NCI-H2081 (cell line): Measurements from ENCODE around the gene ARID3B.
"Not testable (repeated sequence)": the region's sequence is repeated elsewhere in the genome, so short reads cannot be mapped to it uniquely, and the experiment has no call there.

Experiments used
- DNase-seq, 2 experiments: peaks; one replicate each; lab custom pipeline; 2025; lab: John Stamatoyannopoulos, UW

Gene ARID3B, protein sequence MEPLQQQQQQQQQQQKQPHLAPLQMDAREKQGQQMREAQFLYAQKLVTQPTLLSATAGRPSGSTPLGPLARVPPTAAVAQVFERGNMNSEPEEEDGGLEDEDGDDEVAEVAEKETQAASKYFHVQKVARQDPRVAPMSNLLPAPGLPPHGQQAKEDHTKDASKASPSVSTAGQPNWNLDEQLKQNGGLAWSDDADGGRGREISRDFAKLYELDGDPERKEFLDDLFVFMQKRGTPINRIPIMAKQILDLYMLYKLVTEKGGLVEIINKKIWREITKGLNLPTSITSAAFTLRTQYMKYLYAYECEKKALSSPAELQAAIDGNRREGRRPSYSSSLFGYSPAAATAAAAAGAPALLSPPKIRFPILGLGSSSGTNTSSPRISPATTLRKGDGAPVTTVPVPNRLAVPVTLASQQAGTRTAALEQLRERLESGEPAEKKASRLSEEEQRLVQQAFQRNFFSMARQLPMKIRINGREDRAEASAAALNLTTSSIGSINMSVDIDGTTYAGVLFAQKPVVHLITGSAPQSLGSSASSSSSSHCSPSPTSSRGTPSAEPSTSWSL

DNA sequence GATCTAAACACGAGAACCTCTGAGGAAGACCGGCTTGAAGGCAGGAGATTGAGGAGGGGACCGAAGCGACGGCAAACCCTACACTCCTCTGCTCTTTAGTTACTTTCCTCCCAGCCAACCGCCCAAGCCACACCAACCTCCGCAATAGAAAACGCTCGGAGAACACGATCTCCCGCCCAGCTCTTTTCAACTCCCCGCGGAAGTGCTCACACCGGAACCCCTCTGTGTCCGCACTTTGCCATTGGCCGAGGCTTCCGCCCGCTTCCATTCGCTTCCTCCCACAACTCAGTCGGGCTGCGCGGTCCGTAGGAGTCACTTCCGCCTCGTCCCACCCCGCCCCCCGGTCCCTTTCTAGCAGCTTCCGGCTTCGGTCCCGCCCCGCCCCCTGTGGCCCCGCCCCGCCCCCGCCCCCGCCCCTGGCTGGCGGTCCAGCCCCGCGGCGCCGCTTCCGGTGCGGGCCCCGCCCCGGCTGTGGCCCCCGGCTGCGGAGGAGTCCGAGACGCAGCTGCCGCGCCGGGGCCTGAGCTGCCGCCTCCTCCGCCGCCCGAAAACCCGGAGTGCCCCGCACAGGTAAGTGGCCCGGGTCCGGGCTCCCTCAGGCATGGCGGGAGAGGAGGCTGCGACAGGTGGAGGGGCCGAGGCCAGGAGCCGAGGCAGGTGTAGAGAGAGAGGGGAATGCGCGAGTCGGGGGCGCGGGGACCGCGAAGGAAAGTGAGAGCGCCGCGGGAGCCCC lies at the start of gene ARID3B:
Gene ARID3B (plus strand): TSS at position 460 of the 733 bp plus-strand sequence. CDS start 2,717 bp downstream, outside the sequence.
- DNase-seq = peak; percentile 98

DNA sequence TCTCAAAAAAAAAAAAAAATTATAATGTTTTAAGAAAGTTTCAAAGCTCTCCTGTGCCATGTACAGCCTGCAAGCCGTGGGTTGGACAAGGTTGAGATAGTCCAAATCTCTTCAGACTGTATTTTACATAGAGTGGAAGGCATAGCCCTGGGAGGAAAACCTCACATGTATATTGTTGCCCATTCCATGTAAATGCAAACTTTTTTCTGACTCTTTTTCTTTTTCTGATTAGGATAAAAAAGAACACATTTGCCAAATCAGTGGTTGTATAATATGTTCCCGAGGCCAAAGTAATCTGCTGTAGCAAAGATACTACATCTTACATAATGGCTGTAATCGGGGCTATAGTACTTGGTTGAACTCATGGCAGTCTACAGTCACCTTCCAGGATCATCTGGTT lies 44.4 kb upstream of the ARID3B start:
- no peak for DNase-seq

DNA sequence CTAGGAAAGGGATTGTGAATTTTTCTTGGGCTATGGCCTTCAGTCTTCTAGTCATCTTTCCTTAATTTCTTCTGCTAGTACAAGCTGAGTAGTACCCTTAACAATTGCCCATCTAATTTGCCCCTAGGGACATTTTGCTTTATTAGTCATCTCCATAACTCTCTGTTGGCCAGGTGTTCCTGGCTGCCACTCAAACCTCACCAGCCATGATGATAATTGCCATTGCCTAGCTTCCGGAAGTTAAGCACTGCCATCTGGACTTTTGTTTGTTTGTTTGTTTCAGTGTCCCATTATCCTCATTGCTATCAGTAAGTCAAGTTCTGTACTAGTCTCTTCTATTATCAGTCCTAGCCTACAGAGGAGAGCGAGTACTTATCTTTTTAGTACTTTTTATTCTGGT lies 43.4 kb upstream of the ARID3B start:
- DNase-seq = peak; percentile 86 to 97

DNA sequence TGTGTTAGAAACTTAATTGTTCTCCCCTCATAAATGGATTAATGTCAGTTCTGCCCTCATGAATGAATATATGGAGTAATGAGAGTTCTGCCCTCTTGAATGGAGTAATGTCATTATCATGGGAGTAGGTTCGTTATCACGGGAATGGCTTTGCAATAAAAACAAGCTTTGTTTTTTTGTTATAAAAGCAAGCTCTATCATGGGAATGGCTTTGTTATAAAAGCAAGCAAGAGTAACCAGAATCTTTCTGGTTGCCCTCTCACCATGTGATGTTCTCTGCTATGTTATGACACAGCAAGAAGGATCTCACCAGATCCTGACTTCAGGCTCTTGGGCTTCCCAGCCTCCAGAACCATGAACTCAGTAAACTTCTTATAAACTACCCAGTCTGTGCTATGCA lies 41.7 kb upstream of the ARID3B start:
- no peak for DNase-seq

DNA sequence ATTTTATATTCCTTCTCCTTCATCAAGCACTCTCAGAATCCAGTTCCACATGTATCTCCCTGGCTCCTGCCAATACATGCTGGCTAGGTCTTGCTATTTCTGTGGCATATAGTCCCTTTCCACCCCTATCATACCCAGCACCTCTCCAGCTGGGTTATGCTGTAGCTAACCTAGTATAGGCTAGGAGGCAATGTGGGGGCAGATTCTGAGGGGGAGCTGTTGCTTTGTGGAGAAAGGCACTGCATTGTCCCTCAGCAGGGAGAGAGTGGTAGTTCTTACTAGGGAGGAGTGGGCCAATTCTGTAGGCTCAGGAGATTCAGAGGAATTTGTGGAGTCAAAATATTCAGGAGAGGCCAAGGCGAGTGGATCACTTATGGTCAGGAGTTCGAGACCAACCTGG lies 40.6 kb upstream of the ARID3B start:
- no peak for DNase-seq

DNA sequence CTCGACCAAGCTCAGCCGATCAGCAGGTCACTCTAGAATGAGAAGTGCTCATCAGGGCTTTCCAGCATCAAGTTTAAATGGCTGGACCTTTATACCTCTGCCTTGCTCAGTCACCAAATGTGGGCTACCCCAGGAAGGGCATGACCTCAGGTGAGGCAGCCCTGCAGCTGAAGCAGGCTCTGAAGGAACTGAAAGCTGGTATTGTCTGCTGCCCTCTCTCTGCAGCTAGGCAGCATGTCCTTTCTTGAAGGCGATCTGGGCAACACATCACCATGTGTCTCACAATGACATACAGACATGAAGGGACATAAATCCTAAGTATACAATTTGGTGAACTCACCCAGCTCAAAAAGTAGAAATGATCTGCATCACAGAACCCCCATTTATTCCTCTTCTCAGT lies 38.7 kb upstream of the ARID3B start:
- DNase-seq = no peak

DNA sequence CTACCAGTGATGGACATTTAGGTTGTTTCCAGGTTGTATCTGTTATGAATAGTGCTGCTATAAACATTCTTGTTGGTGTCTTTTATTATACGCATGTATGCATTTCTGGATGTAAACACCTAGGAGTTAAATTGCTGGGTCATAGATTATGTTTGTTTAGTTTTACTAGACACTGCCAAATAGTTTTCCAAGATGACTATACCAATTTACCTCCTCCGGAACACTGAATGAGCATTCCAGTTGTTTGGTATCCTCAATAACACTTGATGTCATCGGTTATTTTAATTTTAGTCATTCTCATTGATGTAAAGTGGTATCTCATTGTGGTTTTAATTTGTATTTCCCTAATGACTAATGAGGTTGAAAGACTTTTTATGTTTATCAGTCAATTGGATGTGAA lies 36.6 kb upstream of the ARID3B start:
- DNase-seq = no peak

DNA sequence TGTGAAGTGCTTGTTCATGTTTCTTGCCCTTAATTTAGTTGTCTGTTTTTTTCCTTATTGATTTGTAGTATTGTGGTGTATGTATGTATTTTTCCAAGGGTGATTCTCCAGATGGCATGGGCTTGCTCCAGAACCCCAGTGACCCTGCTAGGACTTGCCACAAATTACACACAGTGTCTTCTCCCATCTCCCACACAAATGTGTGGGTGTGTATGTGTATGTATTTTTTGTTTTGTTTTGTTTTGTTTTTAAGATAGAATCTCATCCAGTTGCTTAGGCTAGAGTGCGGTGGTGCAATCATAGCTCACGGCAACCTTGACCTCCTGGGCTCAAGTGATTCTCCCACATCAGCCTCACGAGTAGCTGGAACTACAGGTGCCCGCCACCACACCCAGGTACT lies 36.2 kb upstream of the ARID3B start:
- no peak for DNase-seq

DNA sequence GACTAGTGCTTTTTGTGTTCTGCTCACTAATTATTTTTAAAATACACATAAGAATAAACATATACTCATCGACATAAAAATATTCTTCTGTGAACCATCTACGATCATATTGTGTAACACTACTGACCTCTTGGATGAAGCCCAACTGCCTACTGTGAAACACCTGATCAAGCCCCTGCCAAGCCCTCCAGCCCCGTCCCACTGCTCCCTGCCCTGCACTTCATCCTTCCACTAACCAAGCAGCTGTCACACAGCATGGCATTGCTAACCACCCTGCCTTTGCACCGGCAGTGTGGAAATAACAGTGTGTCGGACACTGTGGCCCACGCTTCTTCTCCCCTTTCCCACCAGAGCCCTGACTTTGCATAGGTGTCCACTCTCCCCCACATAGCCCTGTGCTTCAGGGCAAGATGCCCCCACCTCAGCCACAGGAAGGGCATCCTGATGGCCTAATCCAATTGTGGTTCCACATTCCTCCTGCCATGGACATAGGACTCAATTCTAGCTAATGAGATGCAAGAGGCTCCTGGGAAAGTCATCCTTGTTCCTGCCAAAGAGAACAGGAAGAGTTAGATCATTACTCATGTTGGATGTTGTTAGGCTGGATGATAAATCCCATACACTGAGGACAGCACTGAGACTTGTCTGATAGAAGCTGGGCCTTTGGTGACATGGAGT lies 35.0 kb upstream of the ARID3B start:
- peak in 1 of 2 experiments; percentile 26 for DNase-seq

DNA sequence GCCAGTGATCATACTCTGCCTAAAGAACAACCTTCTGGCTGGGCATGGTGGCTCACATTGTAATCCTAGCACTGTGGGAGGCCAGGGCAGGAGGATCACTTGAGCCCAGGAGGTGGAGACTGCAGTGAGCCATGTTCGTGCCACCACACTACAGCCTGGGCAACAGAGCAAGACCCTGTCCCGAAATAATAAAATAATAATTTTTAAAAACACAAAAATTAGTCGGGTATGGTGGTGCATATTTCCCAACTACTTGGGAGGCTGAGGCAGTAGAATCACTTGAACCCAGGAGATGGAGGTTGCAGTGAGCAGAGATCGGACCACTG lies 34.5 kb upstream of the ARID3B start:
- DNase-seq = no peak

DNA sequence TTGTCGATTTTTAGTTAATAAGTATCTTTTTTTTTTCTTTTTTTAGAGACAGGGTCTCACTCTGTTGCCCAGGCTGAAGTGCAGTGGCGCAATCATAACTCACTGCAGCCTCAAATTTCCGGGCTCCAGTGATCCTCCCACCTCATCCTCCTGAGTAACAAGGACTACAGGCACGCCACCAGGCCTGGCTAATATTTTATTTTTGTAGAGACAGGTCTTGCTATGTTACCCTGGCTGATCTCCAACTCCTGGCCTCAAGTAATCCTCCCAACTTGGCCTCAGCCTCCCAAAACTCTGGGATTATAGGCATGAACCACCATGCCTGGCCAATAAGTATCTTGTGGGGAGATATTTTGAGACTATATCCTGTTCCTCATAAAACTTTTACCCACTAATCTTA lies 29.4 kb upstream of the ARID3B start:
- no peak for DNase-seq

DNA sequence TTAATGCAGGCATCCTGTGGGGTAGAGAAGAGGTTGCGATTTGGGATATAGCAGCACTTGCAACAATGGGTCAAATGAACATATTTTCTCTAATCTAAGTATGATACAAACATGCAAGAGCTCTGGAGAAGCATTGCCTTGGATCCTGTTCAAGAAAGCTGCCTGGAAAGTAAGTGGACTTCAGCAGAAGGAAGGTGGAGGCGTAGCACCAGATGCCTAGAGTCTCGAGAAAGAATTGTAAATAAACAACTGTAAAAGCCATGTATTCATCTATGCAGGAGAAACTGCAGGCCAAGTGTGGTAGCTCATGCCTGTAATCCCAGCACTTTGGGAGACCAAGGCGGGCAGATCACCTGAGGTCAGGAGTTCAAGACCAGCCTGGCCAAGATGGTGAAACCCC lies 27.0 kb upstream of the ARID3B start:
- DNase-seq = not testable (repeated sequence)

DNA sequence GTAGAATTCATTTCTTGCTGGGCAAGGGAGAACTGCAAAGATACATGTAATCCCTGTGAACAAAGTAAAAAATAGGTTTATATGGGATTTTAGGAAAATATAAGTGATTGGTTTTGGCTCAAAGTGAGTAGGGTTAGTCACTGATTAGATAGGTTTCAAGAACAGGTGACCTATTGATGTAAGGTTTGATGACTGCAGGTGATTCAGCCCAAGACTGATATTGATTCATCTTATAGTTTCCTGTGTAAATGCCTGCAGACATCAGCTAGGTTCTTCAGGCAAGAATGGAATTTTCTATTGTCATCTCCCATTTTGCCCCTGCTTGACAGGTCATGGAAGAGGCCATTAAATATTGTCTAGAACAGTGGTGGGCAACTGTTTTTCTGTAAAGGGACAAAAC lies 23.9 kb upstream of the ARID3B start:
- DNase-seq = no peak

DNA sequence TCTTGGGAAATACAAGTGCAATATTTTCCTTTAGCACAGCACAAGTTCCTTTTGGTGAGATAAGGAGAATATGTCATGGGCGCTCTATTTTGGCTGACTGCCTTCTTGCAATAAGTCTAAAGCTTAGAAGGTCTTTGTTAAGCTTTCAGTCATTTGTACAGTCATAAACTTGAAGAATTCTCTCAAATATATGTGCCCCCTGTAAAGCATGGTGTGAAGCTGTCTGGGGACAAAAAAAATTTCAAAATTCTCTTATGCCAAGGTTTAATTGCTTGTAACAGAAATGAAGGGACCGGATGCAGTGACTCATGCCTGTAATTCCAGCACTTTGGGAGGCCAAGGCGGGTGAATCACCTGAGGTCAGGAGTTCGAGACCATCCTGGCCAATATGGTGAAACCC lies 21.7 kb upstream of the ARID3B start:
- no peak for DNase-seq

DNA sequence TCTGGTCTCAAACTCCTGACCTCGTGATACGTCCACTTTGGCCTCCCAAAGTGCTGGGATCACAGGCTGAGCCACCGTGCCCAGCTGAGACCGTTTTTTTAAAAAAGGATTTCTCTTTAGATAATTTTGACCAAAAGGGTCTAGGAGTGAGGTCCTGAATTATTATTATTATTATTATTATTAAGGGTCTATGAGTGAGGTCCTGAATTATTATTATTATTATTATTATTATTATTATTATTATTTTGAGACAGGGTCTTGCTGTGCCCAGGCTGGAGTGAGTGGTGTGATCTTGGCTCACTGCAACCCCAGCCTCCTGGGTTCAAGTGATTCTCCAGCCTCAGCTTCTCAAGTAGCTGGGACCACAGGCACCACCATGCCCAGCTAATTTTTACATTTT lies 20.6 kb upstream of the ARID3B start:
- DNase-seq = no peak

DNA sequence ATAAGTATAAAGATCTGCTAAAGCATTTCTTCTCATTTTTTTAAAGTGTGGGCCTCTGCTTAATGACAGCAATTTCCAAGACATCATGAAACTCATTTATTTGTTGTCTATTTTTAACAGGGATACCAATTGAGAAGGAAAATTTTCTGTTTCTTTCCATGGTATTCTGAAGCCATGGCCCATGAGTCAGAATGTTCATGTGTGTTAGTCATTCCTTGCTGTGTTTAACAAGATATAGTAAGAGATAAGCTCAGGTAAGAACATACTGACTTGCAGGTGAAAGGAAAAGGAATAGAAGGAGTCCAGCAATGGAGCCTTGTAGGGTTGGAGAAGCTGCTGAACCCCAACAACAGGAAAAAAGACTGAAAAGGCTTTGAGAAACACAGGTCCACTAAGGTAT lies 17.0 kb upstream of the ARID3B start:
- no peak for DNase-seq

DNA sequence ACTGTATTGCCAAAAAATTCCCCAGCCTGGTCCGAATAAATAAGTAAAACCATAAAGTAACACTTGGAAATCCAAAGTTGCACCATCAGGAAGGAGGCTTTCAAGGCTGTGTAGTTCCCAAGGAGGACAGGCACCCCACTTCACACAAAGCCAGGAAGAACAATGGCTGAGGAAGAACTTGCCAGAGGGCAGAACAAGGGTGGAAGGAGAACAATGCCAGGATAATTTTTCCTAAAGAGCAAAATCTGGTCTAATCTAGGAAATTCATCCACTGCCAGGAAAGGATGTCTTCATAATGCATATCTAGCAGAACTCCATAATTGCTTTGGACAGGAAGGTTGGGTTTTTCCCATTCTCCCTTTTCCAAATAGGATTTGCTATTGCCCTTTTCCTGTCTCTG lies 15.7 kb upstream of the ARID3B start:
- DNase-seq = no peak

DNA sequence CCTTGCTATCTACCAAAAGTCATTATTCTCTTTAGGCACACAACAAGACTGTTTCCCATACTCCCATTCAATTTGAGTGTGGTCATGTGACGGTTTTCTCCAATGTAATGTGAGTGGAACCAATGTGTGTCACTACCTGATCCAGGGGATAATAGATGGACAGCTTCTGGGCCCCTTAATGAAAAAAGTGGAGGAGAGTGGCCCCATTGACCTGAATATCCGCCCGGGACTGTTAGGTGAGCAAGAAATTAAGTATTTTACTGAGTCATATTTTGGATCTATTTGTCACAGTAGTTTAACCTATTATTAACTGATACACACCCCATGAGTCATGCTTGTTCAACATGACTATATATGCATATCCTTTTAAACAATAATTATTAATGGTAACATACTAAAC lies 15.1 kb upstream of the ARID3B start:
- no peak for DNase-seq

DNA sequence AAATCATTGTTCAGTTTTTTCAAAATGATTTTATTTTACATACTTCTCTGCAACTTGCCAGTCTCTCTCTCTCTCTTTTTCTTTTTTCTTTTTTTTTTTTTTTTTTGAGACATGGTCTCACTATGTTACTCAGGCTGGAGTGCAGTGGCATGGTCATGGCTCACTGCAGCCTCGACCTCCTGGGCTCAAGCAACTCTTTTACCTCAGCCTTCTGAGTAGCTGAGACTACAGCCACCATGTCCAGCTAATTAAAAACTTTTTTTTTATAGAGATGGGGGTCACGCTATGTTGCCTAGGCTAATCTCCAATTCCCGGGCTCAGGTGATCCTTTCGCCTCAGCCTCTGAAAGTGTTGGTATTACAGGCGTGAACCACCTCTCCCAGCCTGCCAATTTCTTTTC lies 12.1 kb upstream of the ARID3B start:
- no peak for DNase-seq

DNA sequence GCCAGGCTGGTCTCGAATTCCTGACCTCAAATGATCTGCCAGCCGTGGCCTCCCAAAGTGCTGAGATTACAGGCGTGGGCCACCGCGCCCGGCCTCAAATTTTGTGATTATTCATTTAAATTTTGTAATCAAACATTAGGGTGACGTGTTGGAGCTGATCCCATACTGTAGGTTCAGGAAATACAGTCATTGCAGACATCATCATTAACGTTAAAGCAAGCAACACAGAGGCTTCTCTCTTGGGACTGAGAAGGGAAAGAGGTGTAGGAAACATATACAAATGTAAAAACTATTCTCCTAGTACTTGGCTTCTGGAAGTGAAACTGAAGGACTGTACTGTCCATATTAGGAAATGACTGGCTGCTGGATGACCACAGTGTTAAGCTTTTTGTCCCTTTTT lies 11.1 kb upstream of the ARID3B start:
- DNase-seq = no peak

DNA sequence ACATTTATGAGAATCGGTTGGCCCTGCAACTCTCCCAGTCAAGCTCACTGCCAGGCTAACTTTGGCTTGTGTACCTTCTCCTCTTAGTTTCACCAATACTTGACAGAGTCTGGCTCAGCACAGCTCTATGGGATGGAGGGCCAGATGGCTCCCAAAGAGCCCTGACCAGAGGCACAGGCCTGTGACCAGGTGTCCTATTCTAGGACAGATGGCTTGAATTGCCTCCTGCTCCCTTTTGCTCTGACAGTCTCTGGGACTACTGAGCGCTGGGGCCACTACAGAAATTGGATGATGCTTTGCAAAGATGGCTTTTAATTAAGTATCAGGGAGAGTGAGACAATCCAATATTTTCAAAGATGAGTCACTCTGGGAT lies 10.3 kb upstream of the ARID3B start:
- DNase-seq = no peak

DNA sequence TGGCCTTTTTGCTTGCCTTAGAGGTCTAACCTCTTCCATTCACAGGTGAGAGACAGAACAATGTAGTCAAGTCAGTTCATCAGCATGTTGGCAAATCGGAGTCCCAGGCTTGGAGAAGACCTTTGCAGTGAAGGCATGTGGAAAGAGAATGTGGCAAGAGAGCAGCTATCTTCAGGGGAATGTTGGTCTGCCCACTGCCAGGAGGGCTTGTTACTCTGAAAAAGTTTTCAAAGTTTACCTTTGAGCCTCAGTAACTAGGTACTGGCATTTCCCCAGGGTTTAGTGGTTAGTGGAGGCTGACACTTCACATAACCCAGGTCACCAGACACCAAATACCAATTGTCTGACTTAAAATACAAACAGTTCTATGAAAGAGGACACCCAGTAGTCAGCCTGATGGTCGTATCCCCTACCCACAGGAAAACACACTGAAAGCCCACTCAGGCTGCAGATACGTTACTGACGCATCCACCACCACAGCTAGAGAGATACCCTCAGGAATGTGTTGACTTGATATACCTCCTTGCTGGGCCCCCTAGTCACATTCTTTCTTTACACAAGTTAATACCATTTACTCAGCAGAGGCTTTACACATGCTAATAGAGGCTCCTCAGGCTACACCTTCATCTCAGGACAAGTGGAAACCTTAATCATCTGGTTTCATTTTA lies 9.7 kb upstream of the ARID3B start:
- no peak for DNase-seq
